Stimulated activated CD4-positive, alpha-beta T cell treated with anti-CD3 and anti-CD28 coated beads, Interleukin-1b, Interleukin-23, amount 100 ng/mL, for 4 hours (primary cell): Measurements from ENCODE around the gene ARHGAP31.
"Not testable (repeated sequence)": the region's sequence is repeated elsewhere in the genome, so short reads cannot be mapped to it uniquely, and the experiment has no call there.

ENCODE experiments used
- DNase-seq, 2 donors: peaks; one replicate each; pipeline ENCODE4 v3.0.0-alpha.2; 2020; ENCODE audit warnings: low read depth in 2 of 2

ARHGAP31 gene

DNA sequence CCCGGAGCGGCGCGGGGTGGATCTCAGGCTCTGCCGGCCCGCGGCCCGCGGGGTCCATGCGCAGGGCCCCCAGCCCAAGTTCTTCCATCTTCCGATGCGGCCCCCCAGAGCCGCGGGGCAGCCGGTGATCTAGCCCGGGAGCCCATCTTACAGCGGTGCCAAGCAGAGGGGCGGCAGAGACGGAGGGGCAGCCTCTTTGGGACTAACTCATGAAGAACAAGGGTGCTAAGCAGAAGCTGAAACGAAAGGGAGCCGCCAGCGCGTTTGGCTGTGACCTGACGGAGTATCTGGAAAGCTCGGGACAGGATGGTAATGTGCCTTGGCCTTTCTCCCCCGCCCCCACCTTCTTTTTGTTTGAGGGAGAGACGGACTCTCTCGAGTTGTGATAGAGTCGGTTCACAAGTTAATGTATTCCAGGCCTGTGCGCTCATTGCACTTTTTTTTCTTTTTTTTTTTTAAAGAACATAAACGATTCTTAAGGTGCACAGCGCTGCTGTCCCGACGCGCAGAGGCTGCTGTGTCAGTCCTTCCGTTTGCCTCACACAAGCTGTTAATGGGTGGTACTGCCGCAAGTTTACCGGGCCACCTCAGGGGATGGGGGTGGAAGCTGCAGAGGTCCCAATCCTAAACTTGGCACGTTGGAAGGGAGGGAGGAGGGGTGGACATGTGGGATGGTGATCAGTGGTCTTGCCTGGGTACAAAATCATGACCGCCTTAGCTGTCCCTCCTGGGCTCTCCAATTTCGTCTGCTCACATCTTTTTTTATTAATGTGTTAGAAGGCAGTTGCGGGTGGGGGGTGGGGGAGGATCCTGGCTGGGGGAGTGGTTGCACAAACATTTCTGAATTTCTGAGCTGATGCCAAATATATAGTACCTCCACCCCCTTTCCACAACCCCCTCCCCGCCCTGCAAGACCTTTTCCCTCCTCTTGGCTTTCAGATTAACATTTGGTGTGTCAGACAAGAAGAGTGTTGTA, 801 bp downstream of the ARHGAP31 start:
- DNase-seq, result peak; percentile 36 to 47

DNA sequence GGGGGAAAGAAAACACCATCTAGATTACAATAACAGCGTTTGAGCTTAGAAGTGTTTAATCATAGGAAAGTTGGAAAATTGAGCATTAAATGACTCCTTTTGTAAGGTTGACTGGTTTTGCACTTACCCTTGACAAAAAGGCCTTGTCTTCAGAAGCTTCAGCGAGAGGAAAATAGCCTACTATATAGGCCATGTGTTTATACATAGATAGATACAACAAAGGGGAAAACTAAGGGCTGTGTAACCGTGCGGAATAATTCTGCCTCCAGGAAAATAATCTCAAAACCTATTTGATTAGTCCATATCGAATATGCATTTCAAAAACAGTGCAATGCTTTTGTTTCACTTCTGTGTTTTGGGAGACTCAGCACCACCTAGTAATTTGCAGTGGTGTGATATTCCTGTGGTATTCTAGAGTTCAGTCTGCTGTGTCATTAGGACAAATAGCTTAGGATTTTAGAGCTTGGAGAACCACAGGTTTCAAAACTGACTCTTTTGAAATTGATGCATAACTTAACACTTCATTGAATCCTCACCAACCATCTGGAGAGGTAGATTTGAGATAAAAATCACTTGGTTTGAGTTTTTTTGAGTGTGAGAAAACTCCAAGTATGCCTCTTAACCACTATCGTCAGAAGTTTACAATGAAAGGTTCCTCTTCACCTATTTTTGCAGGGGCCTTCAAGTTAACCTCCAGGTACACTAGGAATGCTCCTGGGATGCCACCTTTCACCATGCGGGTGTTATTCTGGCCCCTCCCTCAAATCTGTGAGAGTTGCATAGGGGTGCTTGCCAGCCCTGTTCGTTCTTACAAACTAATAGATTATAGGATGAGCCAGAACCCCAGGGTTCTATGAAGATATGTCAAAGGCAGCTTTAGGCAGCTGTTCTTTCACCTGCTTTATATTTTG, 1.9 kb downstream of the ARHGAP31 start:
- no peak for DNase-seq

GRCh38 chr3:119296727-119297122, 2.5 kb downstream of the ARHGAP31 start:
- no peak for DNase-seq

DNA sequence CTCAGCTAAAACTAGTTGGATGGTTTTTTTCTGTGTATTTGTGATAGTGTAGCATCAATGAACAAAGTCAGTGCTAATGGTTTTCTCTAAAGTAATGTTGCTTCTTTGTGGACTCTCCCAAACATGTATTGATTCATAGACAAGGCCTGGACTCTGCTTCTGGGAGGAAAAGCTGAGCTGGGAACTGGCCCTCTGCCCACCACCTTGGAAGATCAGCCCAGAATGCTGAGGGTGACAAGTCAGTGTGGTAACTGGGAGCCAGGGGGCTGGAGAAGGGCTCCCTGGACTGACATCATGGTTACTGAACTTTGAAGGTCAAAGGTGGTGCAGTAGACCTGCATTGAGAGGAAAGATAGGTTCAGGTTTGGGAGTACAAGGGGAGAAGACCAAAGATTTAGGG, 3.0 kb downstream of the ARHGAP31 start:
- no peak for DNase-seq

DNA sequence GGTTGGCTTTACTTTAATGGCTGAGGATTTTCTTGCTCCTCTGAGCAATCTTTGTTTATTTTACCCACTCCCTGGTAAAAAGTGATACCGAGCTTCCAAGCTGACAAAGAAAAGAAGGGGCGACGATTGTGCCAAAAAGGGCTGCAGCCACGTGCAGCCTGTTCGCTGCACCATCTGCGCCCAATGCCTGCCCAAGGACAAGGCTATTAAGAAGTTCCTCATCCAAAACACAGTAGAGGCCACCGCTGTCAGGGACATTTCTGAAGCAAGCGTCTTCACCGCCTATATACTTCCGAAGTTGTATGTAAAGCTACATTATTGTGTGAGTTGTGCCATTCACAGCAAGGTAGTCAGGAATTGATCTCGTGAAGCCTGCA, 4.4 kb downstream of the ARHGAP31 start:
- DNase-seq, result no peak

GRCh38 chr3:119300991-119301391, 6.8 kb downstream of the ARHGAP31 start:
- no peak for DNase-seq

DNA sequence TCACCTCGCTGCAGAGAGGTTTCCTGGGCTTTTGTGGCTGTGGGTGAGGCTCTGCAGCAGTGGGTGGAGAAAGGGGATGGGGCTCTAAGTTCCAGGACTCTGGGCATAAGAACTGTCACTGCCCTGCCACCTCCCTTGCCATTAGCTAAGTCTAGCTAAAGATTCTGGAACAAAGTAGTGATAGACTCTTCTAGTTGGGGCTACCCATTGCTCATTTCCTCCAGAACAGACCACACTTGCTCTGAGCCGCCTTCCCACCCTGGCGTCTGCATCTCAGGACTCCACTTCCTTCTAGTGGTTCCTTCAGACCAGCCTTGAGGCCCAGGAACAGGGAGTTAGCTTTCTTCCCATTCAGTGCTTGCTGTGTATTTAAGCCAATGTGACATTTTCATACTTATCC, 7.5 kb downstream of the ARHGAP31 start:
- no peak for DNase-seq

DNA sequence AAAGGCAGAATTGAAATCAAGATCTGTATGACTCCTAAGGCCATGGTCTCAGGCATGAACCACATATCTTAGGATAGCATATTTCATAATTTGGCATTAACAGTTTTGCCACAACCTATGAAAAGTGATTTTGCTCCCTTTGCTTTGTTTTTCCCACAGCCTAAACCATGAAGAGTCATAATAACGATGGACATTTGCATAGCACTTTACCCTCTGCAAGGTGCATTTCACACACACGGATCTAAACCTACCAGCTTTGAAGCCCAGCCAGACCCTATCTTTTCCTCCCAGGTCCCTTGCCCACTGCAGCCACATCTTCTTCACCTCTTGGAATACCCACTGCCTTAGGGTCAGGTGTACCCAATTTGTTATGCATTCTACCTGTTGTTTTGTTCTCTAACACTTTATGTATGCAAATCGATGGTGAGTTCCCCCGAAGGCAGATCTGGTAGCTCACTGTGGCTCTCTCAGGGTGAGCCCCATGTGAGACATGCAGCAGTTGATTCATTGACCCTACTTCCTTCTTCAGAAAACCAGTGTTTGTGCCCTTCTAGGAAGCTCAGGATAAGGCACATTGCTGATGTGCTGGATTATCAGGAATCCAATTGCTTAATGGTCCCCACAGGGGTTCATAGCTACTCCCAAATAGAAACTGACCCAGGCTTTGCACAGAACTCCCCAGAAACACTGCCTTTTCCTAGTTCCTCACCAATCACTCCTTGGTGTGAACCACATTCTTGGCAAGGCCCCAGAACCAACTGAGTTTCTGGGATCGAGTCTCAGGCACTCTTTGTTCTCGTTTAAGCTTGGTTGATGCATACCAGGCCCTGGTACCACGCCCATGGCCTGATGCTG, 8.7 kb downstream of the ARHGAP31 start:
- DNase-seq, result no peak

- no peak for DNase-seq
Observed at GRCh38 chr3:119304201-119304713, 10.1 kb downstream of the ARHGAP31 start.

- no peak for DNase-seq
Observed at GRCh38 chr3:119305286-119305685, 11.1 kb downstream of the ARHGAP31 start.

DNA sequence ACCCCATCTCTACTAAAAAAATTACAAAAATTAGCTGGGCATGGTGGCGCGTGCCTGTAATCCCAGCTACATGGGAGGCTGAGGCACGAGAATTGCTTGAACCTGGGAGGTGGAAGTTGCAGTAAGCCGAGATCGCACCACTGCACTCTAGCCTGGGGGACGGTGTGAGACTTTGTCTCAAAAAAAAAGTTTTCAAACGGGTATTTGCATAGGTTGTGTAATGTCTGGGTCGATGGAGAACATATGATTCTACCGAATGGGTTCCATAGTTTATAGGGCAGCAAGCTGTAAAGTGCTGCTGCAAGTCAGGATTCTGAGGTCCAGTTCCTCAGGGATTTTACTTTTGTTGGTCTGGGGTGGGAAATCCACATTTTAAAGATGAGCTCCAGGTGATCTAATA, 12.2 kb downstream of the ARHGAP31 start:
- DNase-seq, result not testable (repeated sequence)

- no peak for DNase-seq
Observed at GRCh38 chr3:119308355-119308754, 14.2 kb downstream of the ARHGAP31 start.

DNA sequence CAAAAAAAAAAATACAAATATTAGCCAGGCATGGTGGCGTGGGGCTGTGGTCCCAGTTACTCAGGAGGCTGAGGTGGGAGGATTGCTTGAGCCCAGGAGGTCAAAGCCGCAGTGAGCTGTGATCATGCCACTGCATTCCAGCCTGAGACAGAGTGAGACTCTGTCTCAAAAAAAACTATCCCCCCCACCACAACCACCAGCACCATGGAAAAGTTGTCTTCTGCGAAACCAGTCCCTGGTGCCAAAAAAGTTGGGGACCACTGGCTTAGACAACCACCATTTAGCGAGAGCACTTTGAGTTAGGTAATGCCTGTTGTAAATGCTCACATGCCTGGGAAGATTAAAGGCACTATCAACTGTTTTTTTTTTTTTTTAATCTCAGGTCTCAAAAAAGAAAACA, 15.4 kb downstream of the ARHGAP31 start:
- DNase-seq, result no peak

- DNase-seq, result no peak
Observed at GRCh38 chr3:119310071-119310470, 15.9 kb downstream of the ARHGAP31 start.

GRCh38 chr3:119311081-119311925, 17.1 kb downstream of the ARHGAP31 start:
- no peak for DNase-seq

GRCh38 chr3:119313461-119313860, 19.3 kb downstream of the ARHGAP31 start:
- no peak for DNase-seq

DNA sequence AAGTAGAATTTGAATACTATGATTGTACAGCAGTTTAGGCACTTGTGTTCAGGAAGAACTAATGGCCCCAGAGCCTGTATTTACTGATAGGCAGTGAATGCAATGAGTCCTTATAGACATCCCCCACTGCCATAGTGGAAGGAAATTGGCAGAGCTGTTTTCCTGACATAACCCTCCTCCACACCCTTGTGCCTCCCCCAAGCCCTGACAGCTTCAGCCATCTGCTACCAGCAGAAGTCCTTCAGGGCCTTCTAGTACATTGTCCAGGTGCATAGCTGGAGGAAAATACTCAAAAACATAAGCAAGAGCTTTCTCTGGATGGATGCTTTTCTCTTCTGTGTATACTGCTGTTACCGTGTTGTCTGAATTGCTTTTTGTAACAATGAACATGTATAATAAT, 20.6 kb downstream of the ARHGAP31 start:
- no peak for DNase-seq

DNA sequence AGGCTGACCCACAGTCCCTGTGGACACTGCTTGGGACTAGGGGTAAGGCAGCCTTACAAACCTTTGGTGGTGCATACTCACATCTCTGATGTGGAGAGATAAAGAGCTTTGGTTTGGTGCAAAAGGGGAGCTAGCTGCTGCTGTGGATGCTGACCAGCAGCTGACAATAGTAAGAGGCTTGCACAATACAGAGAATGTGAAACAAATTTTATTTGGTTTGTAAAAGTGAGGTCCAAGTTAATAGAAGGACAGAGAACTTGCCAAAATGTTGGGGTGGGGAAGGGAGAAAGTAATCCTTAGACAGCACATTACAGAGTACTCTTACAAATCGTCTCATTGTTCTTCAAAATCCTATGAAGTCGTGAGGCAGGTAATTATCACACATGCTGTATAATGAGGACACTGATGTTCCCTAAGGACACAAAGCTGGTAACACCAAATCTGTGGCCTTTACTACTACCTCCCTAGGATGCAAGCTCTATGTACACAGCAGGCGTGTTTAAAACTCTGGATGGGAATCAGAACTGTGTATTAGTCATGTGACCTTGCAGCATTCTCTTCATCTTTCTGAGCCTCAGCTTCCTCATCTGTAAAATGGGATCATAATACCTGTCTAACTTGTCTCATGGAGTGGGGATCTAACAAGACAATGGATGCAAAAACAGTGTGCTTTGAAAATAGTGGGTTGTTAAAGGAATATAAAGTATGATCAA, 21.6 kb downstream of the ARHGAP31 start:
- no peak for DNase-seq

GRCh38 chr3:119316313-119316670, 22.1 kb downstream of the ARHGAP31 start:
- no peak for DNase-seq

GRCh38 chr3:119318876-119319275, 24.7 kb downstream of the ARHGAP31 start:
- no peak for DNase-seq
